Left hindlimb (tissue), 1 donor: ENCODE data around the gene DLG4.
"Not testable (repeated sequence)": the region's sequence is repeated elsewhere in the genome, so short reads cannot be mapped to it uniquely, and the experiment has no call there.

Experiments
- DNase-seq: peaks from one replicate; pipeline ENCODE4 v3.0.0-alpha.2; 2018

Gene DLG4

DNA sequence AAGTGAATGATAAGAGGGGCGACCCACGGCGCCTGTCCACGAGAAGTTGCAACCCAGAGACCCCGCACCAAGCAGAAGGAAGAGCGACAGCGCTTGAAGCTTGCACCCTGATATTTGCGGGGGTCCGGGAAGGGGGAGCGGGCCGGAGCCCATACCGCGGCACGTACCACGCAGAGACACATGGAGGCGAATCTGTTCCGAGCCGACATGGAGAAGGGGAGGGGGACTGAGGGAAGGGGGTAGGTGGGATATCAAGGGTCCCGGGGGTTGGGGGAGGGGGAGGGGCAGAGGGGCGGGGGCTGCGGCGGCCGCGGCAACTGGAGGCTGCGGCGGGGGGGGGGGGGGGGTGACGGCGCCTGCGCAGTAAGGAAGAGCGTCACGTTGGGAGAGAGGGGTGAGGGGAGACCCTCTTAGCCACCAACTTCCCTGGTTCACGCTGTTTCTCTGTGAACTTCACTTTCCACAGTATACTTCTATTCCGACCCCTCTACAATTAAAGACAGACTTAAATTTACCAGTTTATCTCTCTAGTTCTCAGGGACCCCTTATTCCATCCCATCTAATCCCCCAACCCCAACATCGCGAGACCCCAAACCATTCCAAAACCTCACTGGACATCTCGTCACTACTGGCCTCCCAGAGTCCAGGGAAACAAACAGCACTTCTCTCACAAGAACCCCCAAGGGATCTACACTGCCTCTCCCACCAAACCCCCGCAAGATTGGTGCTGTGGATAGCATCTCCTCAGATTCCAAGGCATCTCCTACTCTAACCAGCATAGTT is 8.0 kb downstream of the DLG4 start:
- DNase-seq = no peak

DNA sequence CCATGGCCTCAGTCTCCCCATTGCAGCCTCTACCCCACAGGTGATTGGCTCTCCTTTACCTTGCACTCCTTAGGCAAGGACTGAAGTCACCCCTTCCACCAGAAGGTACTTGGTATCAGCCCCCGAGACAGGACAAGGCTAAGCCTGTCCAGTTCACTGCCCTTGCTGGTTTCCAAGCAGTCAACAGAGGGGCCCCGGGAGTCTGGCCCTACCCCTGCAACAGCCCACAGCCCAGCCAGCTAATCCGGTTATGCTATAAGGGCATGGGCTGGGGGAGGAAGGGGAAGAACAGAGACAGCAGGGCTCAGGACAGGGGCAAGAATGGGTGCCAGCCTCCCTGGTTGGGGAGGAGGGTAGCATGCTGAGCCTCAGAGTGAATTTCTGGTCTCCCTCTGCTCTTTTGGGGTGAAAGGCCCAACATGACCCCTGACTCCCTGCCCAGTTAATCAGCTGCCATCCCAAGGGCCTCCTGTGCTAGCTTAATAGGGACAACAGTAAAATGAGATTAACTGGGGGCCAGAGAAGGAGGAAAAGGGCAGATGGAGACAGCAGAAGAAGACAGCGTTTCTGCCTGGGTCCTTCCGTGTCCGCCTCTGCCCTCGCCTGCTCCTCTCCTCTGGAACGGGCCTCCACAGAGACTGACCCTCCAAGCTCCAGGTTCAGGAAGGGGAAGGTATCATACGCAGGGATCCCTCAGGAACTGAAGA is 10.7 kb downstream of the DLG4 start:
- DNase-seq = no peak

DNA sequence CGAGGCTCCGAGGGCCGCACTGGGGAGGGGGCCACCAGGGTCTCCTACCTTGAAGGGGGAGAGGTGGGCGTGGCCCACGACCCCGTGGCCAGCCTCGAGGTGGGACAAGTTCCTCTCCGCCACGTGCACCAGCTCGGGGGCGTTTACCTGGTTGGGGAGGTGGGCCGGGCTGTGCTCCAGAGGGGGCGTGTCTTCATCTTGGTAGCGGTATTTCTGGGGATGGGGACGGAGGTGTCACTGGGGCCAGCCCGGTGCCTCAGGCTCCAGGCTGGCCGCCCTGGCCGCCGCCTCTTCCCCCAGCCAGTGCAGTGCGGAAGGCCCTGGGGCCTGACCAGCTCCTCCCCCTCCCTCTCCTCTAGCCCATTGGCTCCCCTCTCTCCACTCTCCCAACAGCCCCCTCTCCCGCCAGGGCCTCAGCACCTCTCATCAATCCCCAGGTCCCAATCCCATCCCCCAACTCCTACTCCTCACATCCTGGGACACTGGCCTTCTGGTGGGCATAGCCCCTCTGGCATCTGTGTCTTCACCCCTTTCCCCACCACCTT is 11.5 kb downstream of the DLG4 start:
- no peak for DNase-seq

DNA sequence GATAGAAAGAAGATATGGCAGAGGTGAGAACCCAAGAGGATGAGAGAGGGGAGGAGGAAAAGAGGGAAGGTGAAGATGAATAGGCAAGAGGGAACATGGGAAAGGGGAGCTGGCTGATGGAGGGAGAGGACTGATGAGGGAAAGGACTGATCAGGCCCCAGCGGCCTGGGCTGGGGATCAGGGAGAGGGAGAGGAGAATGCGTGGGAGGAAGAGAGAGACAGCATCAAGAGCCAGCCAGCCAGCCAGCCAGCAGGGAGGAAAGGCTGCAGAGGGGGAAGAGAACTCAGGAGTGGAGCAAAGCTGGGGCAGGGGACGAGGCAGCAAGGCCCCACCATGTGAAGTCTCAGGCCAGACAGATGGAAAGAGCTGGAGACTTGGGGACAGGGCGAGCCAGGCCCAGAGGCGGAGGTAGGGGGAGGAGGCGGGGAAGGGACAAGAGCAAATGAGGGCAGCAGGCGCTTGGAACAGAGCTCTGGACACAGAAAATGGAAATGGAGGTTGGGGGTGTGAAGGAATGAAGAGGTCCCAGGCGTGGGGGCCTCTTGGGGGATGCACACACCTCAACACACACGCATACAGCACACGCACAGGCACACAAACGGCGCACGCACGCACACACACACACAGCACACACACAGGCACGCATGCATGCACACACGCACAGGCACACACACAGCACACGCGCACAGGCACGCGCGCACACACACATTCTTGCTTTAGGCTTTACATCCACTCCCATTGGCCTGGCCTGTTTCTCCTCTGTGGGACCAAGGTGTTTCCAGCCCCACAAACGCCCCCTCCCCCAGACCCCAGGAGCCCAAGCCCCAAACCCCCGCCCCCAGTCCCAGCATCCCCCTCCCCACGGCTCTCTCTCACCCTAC is 12.3 kb downstream of the DLG4 start:
- DNase-seq = no peak

DNA sequence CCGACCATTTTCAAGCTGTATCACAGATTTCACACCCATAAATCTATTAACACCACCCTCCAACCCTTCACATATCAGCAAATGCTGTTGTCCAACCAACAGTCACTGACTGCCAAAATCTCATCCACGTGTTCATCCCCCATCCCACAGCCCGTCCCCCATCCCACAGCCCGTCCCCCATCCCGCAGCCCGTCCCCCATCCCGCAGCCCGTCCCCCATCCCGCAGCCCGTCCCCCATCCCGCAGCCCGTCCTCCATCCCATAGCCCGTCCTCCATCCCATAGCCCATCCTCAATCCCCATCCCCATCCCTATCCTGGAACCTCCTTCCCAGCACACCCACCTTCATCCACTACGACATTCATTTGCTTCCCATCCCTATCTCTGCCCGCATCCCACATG is 14.1 kb downstream of the DLG4 start:
- no peak for DNase-seq

DNA sequence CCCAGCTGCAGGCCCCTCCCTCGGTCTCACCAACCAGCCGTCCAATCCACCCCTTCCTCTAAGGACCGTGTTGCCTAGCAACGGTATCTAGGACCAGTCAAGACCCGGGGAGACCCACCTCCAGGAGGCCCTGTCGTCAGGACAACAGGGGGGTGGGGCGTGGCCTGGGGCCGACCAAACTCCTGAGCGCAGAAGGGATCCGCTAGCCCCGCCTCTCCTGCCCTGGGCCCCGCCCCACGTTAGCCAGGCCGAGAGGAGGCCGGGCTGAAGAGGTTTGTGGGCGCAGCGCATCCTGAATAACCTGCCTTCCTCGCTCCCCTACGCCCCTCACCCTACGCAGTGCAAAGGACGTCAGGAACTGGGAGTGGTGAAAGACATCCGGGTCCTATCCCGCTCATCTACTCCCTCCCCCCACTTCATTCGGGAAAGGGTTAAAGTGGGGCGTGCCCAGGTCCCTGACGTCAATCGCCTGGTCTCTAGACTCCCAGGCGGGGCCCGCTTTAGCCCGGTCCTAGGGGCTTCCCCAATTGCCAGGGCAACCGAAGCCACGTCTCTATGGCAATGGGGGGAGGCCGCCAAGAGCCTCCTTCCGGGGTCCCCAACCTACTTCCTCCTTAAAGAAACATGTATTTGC is 14.7 kb downstream of the DLG4 start:
- peak; percentile 93 for DNase-seq

DNA sequence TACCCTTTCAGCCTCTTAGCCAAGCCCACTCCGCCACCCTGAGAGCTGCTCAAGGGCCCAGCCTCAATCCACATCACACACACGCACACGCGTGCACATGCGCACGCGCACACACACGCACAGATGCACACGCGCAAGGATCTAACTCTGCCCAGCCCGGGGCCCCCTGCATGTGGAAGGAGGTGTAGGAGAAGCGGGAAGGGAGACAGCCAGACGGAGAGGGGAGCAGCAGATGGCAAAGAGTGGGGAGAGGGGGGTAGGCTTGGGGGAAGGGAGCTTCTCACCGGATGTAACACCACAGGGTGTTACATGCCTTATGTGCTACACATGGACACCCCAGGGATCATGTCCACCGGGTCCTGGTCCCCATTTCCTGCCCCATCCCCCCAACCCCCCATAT is 15.3 kb downstream of the DLG4 start:
- DNase-seq = no peak

DNA sequence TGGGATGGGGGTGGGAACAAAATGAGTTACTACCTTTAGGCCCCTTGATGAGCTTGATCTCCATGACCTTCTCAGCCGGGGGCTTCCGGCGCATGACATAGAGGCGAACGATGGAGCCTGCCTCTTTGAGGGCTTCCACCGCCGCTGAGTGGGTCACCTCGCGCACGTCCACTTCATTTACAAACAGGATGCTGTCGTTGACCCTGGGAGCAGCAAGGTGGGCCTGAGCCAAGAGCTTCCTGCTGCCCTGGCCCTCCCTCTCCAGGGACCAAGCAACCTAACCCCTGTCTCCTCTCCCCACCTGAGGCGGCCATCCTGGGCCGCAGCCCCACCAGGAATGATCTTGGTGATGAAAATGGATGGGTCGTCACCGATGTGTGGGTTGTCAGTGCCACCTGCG is 16.2 kb downstream of the DLG4 start:
- no peak for DNase-seq

DNA sequence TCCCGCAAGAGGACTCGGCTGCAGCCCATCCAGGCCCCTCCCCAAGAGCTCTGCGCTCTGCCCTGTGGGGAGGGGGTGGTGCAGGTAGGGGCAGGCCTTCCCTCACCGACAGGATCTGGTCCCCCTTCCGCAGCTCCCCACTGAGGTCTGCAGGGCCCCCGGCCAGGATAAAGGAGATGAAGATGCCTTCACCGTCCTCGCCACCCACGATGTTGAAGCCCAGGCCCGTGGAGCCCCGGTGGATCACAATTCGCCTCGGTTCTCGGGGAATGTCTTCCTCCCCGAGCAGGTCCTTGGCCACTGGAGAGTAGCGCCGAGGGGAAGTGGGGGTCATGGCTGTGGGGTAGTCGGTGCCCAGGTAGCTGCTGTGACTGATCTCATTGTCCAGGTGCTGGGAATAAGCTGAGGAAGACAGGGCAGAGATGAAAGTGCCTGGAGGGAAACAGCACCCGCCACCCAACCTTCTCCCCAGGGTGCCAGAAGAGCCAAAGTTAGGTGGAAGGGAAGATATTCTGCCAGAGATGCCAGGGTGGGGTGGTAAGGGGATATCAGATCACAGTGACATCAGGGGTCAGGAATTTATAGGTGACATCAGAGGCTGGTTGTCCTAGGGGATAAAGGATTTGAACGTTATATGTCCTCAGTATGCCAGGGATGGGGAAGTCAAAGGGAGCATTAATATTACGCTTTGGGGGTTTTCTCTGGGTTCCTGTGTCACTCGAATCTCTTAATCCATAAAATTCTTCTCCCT is 22.8 kb downstream of the DLG4 start:
- DNase-seq = no peak

DNA sequence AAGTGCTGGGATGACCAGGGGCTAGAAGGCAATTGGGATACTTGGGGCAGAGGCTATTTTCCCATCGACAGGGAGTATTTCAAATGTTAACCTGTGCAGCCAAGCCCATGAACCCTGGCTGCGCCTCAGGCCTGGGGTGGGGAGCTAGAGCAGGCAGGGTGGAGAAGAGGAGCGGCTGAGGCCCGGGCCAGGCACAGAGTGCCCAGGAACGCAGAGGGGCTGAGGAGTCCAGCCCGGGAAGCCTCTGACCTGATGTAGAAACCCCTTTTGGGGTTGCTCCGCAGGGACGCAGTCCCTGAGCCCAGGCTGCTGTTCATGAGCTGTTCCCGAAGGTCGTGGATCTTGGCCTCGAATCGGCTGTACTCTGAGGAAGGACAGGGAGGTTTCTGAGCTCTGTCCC is 23.7 kb downstream of the DLG4 start:
- no peak for DNase-seq

DNA sequence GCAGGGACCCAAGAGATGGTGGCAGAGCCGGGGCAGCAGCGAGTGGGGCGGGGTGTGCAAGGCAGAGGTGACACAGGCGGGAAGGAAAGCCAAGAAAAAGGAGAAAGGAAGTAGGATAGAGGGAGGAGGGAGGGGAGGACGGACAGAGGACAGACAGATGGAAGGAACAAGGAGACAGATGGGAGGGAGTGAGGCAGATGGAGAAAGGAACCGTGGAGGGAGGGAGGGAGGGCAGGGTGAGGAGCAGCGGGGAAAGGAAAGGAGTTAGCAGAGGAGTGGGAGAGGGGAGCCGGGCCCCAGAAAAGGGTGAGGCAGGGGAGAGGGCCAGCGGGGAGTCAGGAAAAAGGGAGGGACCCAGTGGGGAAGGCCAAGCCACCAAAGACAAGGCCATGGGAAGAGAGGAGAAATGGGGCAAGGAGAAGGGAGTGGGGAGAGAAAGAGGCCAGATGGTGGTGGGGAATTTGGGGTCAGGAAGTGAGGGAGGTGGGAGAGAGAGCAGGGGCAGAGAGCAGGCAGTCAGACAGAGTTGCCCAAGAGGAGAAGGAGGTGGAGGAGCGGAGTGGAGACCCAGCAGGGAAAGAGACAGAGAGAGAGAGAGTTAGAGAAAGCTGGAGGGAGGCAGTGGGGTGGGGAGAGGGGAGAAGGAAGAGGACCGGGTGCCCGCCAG is 27.2 kb downstream of the DLG4 start:
- DNase-seq = no peak

DNA sequence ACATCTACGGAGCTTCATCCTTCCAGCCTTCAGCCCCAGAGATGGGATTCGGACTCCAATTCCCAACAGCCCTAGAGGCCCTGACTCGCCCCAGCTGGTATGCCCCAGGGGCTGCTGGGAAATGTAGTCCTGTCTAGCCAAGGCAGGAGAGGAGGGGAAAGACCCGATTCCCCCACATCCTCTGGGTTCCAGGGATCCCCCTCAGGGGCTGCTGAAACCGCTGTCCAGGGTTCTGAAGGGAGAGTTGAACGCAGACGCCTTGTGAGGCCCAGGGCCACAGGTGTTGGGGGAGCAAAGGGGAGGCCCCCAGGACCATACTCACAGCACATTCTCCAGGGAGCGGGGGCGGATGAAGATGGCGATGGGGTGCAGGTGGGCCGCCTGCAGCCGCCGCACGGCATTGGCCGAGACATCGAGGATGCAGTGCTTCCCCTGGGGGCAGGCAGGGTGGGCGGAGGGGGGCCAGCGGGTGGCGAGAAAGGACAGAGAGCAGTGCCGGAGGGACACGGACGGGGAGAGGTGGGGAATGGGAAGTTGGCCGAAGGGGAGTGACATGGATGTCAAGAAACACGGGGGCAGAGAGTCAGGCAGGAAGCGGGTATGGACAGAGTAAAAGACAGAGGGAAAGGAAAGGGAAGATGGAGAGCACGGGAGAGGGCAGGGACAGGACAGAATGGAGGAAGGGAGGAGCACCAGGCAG is 27.9 kb downstream of the DLG4 start:
- DNase-seq = peak; percentile 42

DNA sequence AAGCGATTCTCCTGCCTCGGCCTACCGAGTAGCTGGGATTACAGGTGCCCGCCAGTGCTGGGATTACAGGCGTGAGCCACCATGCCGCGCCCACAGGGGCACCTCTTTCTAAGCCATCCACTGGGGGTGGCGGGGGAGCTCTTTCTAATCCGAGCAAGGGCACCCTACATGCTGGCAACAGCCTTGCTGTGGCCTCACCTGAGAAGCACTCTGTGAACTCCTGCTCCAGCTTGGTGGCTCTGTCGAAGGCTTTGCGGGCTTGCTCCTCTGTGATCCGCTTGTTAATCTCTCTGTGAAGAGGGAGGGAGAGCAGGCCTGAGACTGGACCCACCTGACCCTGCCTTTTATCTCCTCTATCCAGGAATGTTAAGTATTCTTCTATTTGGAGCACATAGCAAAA is 28.6 kb downstream of the DLG4 start:
- DNase-seq = no peak

DNA sequence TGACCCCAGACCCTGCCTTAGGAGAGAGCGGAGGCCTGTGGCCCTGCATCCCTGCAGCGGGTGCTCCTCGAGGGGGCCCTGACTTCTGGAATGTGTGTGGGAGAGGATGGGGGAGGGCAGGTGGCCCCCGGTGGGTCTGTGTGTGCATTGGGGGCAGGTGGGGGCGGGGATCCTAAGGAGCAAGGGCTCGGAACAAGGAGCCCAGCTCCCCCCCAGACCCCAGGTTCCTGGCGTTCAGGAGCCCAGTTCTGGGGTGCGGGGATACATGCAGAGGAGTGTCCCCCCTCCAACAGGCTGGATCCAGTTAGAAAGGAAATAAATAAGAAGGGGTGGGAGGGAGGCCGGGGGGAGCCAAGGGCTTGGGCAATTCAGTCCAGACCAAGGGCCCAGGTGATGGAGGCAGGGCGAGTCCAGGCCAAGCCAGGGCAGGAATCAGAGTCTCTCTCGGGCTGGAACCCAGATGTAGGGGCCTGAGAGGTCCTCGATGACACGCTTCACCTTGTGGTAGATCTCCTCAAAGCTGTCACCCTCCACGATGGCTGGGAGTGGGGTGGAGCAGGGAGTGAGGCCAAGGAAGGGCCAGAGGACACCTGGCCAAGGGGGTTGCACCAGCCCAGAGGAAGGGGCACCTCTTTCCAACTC is 29.2 kb downstream of the DLG4 start:
- no peak for DNase-seq

DNA sequence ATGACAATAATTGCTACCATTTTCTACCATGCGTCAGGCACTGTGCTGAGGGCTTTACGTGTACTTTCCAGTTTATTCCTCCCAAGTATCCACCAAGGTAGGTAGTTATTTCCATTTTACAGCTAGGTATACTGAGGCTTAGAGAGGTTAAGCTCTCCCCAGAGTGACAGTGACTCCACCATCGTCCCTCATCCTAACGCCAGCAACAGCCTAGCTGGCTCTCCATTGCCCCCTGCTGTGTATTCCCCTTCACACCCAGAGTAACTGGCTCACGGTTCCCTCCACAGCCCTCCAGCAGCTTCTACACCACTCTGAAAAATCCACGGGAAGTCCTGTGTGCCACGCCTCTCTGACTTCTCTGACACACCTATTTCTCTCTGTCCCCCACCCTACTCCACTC is 33.4 kb downstream of the DLG4 start:
- no peak for DNase-seq

DNA sequence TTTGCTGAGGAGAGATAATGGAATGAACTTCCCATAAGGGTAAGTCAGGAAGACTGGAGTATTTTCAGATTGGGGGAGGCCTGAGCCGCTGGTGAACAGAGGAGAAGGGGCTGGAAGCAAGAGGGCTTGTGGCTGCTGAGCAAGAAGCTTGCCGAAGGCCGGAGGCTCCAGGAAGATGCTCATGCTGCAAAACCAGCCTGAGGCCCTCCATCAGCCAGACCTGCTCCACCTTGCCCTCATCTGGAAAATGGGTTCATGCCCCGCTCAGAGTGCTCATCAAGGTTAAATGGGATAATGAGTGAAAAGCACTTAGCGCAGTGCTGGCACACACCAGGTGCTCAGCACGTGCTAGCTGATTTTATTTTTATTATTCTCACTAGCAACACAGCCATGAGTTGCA is 35.0 kb downstream of the DLG4 start:
- peak; percentile 35 for DNase-seq

DNA sequence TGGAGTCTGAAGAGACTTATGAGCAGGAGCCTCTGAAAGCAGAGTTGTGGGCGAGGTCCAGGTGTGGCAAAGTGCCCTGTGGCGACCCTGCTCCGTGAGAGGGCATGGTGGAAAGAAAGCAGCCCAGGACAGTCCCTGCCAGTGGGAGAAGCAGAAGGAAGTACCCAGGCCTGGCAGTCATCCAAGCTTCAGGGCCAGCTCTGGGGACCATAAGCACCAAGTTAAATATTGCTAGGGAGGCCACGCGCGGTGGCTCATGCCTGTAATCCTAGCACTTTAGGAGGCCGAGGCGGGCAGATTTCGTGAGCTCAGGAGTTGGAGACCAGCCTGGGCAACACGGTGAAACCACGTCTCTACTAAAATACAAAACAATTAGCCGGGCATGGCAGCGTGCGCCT is 35.5 kb downstream of the DLG4 start:
- DNase-seq = peak; percentile 31

DNA sequence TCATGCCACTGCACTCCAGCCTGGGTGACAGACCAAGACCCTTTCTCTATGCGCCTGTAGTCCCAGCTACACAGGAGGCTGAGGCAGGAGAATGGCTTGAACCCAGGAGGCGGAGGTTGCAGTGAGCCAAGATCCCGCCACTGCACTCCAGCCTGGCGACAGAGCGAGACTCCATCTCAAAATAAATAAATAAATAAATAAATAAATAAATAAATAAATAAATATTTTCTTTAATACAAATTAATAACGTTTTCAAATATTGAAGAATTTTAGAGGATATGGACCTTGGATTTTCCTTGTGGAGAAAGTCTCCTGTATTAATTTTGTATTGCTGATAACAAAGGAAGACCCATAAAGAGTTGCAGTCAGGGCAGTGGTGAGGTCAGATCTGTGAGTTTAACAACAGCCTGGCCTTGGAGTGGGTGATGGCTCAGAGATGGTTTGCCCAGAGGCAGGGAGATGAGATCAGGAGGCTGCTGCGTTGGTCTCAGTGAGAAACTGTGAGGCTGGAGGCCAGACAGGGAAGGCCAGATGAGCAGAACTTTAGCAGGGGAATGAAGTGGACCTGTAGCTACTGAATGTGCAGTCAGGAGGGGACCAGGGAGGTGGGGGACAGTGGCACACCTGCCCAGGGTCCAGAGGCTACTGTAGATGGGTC is 36.1 kb downstream of the DLG4 start:
- peak; percentile 25 for DNase-seq

DNA sequence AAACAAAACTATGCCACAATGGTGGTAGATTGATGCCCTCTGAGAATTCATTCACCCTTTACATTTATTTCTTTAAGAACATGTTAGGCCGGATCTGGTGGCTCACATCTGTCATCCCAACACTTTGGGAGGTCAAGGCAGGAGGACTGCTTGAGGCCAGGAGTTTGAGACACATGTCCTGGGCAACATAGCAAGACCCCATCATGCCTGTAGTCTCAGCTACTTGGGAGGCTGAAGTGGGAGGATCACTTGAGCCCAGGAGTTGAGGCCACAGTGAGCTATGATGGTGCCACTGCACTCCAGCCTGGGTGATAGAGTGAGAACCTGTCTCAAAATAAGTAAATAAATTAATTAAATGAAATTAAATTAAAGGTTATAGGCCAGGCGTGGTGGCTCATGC is 37.5 kb downstream of the DLG4 start:
- not testable (repeated sequence) for DNase-seq
